Measurements from ENCODE around the gene IRS1. TPM values are rescaled to one million over a fixed set of nuclear protein-coding genes. Genes with fewer than 3 reads are reported as not detected.

The IRS1 gene
- total RNA-seq, 1 donor from 2014 or later: 12.6 TPM

DNA sequence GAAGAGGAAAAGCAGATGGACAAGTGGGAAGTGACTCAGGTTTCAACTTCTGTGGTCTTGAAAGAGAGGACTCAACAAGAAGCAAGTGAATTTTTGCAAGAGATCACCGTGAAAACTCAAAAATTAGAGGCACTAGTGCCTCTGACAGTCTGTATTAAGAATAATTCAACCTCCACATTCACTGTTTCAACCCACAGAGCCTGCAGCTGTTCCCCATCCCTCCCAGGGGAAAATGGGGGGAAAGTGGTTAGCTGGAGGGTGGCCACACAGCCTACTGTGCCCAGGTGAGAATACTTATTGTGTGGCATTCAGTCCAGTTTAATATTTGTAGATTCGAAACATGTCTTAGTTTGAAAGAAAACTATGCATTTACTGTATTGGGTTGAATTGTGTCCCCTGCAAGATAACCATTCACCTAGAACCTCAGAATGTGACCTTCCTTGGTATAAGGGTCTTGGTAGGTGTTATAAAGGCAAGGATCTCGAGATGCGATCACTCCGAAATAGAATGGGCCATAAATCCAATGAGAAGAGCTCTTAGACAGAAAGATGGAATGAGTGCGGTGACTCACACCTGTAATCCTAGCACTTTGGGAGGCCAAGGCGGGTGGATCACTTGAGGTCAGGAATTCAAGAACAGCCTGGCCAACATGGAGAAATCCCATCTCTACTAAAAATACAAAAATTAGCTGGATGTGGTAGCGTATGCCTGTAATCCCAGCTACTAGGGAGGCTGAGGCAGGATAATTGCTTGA, 94.3 kb downstream of the IRS1 start:
- Histone ChIP-seq H3K27me3 (ENCODE audit: control insufficient read depth, insufficient read depth, low read length) (no peaks in the 10 kb centered on the region), H3K36me3 (ENCODE audit: control insufficient read depth, insufficient read depth, low read length) (no peaks in the 10 kb centered on the region), H3K4me3 (ENCODE audit: low read depth, low read length) (no peak overlapping the region)
- TF ChIP-seq, protein P1, sequence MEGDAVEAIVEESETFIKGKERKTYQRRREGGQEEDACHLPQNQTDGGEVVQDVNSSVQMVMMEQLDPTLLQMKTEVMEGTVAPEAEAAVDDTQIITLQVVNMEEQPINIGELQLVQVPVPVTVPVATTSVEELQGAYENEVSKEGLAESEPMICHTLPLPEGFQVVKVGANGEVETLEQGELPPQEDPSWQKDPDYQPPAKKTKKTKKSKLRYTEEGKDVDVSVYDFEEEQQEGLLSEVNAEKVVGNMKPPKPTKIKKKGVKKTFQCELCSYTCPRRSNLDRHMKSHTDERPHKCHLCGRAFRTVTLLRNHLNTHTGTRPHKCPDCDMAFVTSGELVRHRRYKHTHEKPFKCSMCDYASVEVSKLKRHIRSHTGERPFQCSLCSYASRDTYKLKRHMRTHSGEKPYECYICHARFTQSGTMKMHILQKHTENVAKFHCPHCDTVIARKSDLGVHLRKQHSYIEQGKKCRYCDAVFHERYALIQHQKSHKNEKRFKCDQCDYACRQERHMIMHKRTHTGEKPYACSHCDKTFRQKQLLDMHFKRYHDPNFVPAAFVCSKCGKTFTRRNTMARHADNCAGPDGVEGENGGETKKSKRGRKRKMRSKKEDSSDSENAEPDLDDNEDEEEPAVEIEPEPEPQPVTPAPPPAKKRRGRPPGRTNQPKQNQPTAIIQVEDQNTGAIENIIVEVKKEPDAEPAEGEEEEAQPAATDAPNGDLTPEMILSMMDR (IDR thresholded peaks at IDR 0.05; ENCODE audit: insufficient read depth, low read length, poor library complexity, severe bottlenecking): no peak
- no peak for DNase-seq (ENCODE audit: low read depth)

DNA sequence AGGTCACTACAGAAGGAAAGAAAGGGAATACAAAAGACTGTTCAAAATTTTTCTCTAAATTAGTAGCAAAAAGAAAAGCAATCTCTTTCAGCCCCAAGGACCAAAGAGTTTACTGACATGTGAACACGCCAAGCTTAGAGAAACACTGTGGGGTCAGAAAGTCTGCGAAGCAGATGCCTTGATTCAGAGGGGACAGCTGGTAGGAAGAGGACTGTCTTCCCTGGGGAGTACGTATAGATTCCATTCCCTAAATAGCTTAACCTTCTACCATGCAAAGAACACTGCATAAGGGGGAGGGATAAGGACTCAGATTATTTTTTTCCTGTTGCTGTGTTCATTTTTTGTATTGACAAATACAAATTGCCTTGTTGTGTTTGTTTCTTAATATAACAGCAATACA, 96.1 kb downstream of the IRS1 start:
- TF ChIP-seq, protein P1 (IDR thresholded peaks at IDR 0.05; ENCODE audit: insufficient read depth, low read length, poor library complexity, severe bottlenecking): no peak
- no peak for DNase-seq (ENCODE audit: low read depth)

DNA sequence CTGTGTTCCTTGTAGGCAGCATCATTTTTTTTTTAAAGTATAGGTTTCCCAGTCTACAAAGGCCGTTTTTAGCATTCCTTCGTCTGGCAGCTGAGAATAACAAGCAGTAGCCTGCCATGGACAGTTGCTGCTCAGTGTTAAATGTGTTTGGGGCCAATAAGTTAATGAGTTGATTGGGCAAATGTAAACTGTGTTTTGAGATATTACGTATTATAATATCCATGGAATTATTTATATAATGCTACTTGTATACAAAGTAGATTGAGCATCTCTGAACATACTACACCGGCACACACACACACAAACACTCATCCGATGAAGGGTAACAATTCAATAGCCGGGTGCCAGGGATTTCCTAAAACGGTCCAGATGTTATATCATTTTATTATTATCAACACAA, 97.2 kb downstream of the IRS1 start:
- no peaks in the 10 kb centered on the region for H3K27me3 ChIP-seq (ENCODE audit: control insufficient read depth, insufficient read depth, low read length)
- H3K4me3 ChIP-seq (ENCODE audit: low read depth, low read length): no peak overlapping the region
- TF ChIP-seq, protein P1 (IDR thresholded peaks at IDR 0.05; ENCODE audit: insufficient read depth, low read length, poor library complexity, severe bottlenecking): no peak
- no peak for DNase-seq (ENCODE audit: low read depth)
- no peaks in the 10 kb centered on the region for H3K36me3 ChIP-seq (ENCODE audit: control insufficient read depth, insufficient read depth, low read length)

More for the DNA sequence above, 96.1 kb downstream of the IRS1 start:
- no peaks in the 10 kb centered on the region for H3K27me3 ChIP-seq (ENCODE audit: control insufficient read depth, insufficient read depth, low read length)
- no peak overlapping the region for H3K4me3 ChIP-seq (ENCODE audit: low read depth, low read length)
- H3K36me3 ChIP-seq (ENCODE audit: control insufficient read depth, insufficient read depth, low read length): no peaks in the 10 kb centered on the region

DNA sequence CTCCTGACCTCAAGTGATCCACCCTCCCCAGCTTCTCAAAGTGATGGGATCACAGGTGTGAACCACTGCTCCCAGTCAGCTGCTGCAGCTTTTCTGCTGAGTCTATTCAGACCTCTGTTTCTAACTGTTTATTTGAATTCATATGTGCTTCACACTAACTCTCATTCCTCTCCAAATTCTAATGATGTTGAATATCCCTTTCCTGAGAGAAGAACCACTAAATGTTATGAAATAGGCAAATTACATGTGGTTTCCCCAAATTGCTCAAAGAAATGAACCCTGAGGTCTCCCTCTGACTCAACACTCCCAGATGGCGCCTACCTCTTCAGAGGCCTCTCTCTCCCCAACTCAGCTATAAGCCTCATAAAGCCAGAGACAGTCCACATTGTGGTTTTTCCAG, 98.6 kb downstream of the IRS1 start:
- DNase-seq (ENCODE audit: low read depth): peak; percentile 16
- TF ChIP-seq, protein P1 (IDR thresholded peaks at IDR 0.05; ENCODE audit: insufficient read depth, low read length, poor library complexity, severe bottlenecking): no peak
- H3K36me3 ChIP-seq (ENCODE audit: control insufficient read depth, insufficient read depth, low read length): no peaks in the 10 kb centered on the region
- no peaks in the 10 kb centered on the region for H3K27me3 ChIP-seq (ENCODE audit: control insufficient read depth, insufficient read depth, low read length)
- no peak overlapping the region for H3K4me3 ChIP-seq (ENCODE audit: low read depth, low read length)

DNA sequence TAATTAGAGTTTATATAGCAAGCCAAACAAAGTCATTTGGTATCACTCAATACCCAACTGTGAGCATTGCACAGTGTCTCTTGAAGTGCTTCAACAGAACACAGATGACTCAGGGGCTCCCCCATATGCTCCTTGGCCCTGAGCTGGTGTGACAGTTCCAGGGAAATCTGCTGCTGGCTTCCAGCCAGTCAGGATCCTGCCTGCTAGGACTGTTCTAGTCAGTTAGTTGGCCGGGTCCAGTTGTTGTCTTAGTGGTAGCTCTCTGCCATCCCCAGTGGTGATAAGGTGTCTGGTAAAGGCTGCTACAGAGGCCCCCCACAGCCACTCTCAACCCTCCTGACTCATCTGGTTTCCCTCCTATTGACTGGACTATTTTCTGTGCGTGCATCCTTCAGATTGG, 100.3 kb downstream of the IRS1 start:
- no peaks in the 10 kb centered on the region for H3K36me3 ChIP-seq (ENCODE audit: control insufficient read depth, insufficient read depth, low read length)
- DNase-seq (ENCODE audit: low read depth): no peak
- no peak overlapping the region for H3K4me3 ChIP-seq (ENCODE audit: low read depth, low read length)
- no peaks in the 10 kb centered on the region for H3K27me3 ChIP-seq (ENCODE audit: control insufficient read depth, insufficient read depth, low read length)
- TF ChIP-seq, protein P1 (IDR thresholded peaks at IDR 0.05; ENCODE audit: insufficient read depth, low read length, poor library complexity, severe bottlenecking): no peak

DNA sequence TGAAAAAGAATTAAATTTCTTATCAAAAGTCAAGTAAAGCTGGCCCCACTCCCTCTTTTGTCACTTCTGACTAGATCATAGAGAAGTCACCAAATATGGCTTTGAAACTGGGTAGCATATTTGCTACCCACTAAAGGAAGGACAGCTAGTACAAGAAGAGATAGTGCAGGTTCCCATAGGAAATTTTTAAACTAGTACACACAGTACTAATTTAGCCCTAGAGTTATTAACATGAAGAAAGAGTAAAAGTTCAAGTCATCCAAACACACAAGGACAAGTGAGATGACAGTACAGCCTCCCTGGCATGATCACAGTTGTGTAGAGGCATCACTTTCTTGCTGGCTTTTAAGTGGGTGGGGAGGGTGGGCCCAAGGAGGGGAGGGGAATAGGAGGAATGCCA, 100.9 kb downstream of the IRS1 start:
- TF ChIP-seq, protein P1 (IDR thresholded peaks at IDR 0.05; ENCODE audit: insufficient read depth, low read length, poor library complexity, severe bottlenecking): no peak
- Histone ChIP-seq H3K27me3 (ENCODE audit: control insufficient read depth, insufficient read depth, low read length) (no peaks in the 10 kb centered on the region), H3K4me3 (ENCODE audit: low read depth, low read length) (no peak overlapping the region), H3K36me3 (ENCODE audit: control insufficient read depth, insufficient read depth, low read length) (no peaks in the 10 kb centered on the region)
- DNase-seq (ENCODE audit: low read depth): no peak

Measured in kidney epithelial cell (primary cell).